Tibial nerve (tissue), 4 donors: Measurements from ENCODE around the gene KLHL36. TPM values are rescaled to one million over a fixed set of nuclear protein-coding genes. Genes with fewer than 3 reads are reported as not detected.
"Not testable (repeated sequence)": the region's sequence is repeated elsewhere in the genome, so short reads cannot be mapped to it uniquely, and the experiment has no call there.

ENCODE experiments used
- DNase-seq, 2 donors: peaks; one replicate each; pipeline ENCODE4 v3.0.0-alpha.2; 2019; ENCODE audit warnings: low spot score in 2 of 2
- H3K27ac ChIP-seq, 4 donors: fragments of 200-600 bp; sonication (generic) in 3 of 4; one replicate each; pipeline ENCODE4 v1.5.1; 2017 to 2019; ENCODE audit warnings: mild to moderate bottlenecking in 1 of 4
- H3K27me3 ChIP-seq, 2 donors: fragments of 200-600 bp; sonication (generic) in 1 of 2; one replicate each; pipeline versions ENCODE4 v1.5.1 to v1.6.0; 2017 to 2019
- H3K36me3 ChIP-seq, 3 donors: fragments of 200-600 bp; sonication (generic); one replicate each; pipeline ENCODE4 v1.5.1; 2018 to 2019
- H3K4me1 ChIP-seq, 4 donors: fragments of 200-600 bp; sonication (generic) in 3 of 4; one replicate each; pipeline ENCODE4 v1.5.1; 2017 to 2019
- H3K4me3 ChIP-seq, 4 donors: fragments of 200-600 bp; sonication (generic) in 3 of 4; one replicate each; pipeline ENCODE4 v1.5.1; 2017 to 2019; ENCODE audit warnings: mild to moderate bottlenecking in 1 of 4, moderate library complexity in 1 of 4
- H3K9me3 ChIP-seq, 4 donors: fragments of 200-600 bp; sonication (generic) in 3 of 4; one replicate each; pipeline ENCODE4 v1.5.1; 2017 to 2019
- EP300 ChIP-seq, 2 donors: sonication (generic); formaldehyde crosslinking; IDR thresholded peaks; one replicate each; pipeline ENCODE4 v1.6.1; 2017; ENCODE audit warnings: antibody characterized with exemption in 2 of 2, mild to moderate bottlenecking in 1 of 2
- POLR2A ChIP-seq, 2 donors: fragments of 450-650 bp; IDR thresholded peaks; one replicate each; pipeline ENCODE4 v1.6.1; 2017; ENCODE audit warnings: antibody characterized with exemption in 2 of 2, mild to moderate bottlenecking in 2 of 2, moderate library complexity in 2 of 2
- WGBS, 2 donors: methylation state at CpG; one replicate each; pipeline ENCODE4 v1.1.5; 2018; 5-methylcytosine and 5-hydroxymethylcytosine counted together
- total RNA-seq, 4 donors: library from RNA; depleted of rRNA; stranded (reverse); fragments of >200 nt; gene quantifications; one replicate each; pipeline ENCODE4 v1.1.0, GENCODE V29; 2016
- TF ChIP-seq, protein P1 (sequence below), 5 experiments: fragments of 200-600 bp in 3 of 5; fragments of 450-650 bp in 2 of 5; sonication (generic) in 3 of 5; IDR thresholded peaks; one replicate each; pipeline ENCODE4 v1.5.1; 2016 to 2019; ENCODE audit warnings: antibody characterized with exemption in 5 of 5, mild to moderate bottlenecking in 3 of 5, moderate library complexity in 2 of 5

The KLHL36 gene
- total RNA-seq, 4 donors from 2014 or later, result 60.1 to 75.3 (median 66.0) TPM

DNA sequence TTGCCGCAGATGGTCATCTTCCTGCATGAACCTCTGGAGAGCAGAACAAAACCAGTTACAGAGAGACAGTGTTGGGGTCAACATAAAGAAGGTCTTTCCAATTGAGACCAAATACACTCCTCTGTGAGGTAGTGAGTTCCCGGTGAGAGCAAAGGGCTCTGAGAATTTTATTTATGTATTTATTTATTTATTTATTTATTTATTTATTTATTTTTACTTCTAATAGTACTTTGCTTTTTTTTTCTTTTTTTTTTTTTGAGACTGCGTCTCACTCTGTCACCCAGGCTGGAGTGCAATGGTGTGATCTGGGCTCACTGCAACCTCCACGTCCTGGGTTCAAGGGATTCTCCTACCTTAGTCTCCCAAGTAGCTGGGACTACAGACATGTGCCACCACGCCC is 18.3 kb upstream of the KLHL36 start:
- peaks cover 0 to 19% (median 5%) of the 10 kb centered on the region in 4 donors for H3K4me1 ChIP-seq

DNA sequence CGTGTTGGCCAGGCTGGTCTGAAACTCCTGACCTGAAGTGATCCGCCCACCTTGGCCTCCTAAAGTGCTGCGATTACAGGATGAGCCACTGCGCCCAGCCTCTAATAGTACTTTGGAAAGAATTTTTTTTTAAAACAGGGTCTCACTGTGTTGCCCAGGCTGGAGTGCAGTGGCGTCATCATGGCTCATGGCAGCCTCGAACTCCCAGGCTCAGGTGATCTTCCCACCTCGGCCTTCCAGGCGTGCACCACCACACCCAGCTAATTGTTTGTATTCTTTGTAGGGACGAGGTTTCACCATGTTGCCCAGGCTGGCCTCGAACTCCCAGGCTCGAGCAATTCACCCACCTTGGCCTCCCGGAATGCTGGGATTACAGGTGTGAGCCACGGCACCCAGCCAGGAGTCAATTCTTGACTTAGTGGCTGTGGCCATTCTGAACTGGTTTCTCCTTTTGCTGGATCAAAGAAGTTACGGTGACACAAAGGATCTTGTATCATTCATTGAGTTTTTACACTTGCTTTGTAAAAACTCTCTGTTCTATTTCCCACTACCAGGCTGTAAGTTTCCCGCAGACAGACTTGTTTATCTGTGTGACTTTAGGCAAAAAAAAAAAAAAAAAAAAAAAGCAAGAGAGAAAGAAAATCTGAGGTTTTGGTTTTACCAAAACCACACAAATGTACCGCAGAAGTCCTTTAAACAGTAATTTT is 17.7 kb upstream of the KLHL36 start:
- WGBS, 2 donors, result 88 to 91% methylated on average over 16 of the region's 16 CpGs
- no peaks in the 10 kb centered on the region for H3K36me3 ChIP-seq
- no peak for DNase-seq
- TF ChIP-seq POLR2A (IDR thresholded peaks at IDR 0.05) (no peak), EP300 (IDR thresholded peaks at IDR 0.05) (no peak)
- TF ChIP-seq, protein P1, sequence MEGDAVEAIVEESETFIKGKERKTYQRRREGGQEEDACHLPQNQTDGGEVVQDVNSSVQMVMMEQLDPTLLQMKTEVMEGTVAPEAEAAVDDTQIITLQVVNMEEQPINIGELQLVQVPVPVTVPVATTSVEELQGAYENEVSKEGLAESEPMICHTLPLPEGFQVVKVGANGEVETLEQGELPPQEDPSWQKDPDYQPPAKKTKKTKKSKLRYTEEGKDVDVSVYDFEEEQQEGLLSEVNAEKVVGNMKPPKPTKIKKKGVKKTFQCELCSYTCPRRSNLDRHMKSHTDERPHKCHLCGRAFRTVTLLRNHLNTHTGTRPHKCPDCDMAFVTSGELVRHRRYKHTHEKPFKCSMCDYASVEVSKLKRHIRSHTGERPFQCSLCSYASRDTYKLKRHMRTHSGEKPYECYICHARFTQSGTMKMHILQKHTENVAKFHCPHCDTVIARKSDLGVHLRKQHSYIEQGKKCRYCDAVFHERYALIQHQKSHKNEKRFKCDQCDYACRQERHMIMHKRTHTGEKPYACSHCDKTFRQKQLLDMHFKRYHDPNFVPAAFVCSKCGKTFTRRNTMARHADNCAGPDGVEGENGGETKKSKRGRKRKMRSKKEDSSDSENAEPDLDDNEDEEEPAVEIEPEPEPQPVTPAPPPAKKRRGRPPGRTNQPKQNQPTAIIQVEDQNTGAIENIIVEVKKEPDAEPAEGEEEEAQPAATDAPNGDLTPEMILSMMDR (IDR thresholded peaks at IDR 0.05), result no peak
- H3K4me1 ChIP-seq, result peaks cover 0 to 25% (median 5%) of the 10 kb centered on the region in 4 donors
- no peaks in the 10 kb centered on the region for H3K9me3 ChIP-seq
- no peak overlapping the region for H3K4me3 ChIP-seq
- no peaks in the 10 kb centered on the region for H3K27me3 ChIP-seq
- no peak overlapping the region for H3K27ac ChIP-seq

More for the DNA sequence above, 18.3 kb upstream of the KLHL36 start:
- DNase-seq, result no peak
- no peak for TF ChIP-seq POLR2A (IDR thresholded peaks at IDR 0.05)
- no peak for TF ChIP-seq EP300 (IDR thresholded peaks at IDR 0.05)
- Histone ChIP-seq H3K9me3 (no peaks in the 10 kb centered on the region), H3K36me3 (no peaks in the 10 kb centered on the region), H3K4me3 (no peak overlapping the region), H3K27me3 (no peaks in the 10 kb centered on the region), H3K27ac (no peak overlapping the region)
- 93 to 95% methylated on average over 5 of the region's 5 CpGs for WGBS, 2 donors

DNA sequence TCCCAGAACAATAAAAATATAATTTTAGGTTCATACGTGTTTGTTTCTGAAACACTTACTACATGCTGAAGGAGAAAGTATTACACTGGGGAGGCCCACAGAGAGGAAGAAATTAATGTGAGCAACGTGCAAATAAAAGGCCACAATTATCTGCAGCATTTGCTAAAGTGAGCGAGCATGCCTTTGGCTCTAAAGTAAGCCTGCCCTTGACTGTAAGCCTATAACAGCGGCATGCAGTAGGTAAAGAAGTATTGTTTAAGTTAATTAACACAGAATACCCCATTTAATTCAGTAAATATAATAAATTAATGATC is 17.2 kb upstream of the KLHL36 start:
- WGBS, 2 donors, result 79 to 81% methylated on average over 4 of the region's 4 CpGs
- no peaks in the 10 kb centered on the region for H3K9me3 ChIP-seq
- H3K4me3 ChIP-seq, result no peak overlapping the region
- H3K4me1 ChIP-seq, result peaks cover 0 to 30% (median 5%) of the 10 kb centered on the region in 4 donors
- H3K27me3 ChIP-seq, result no peaks in the 10 kb centered on the region
- no peak for TF ChIP-seq POLR2A (IDR thresholded peaks at IDR 0.05)
- TF ChIP-seq EP300 (IDR thresholded peaks at IDR 0.05), result no peak
- TF ChIP-seq, protein P1 (IDR thresholded peaks at IDR 0.05), result no peak
- no peak overlapping the region for H3K27ac ChIP-seq
- H3K36me3 ChIP-seq, result no peaks in the 10 kb centered on the region
- DNase-seq, result no peak

DNA sequence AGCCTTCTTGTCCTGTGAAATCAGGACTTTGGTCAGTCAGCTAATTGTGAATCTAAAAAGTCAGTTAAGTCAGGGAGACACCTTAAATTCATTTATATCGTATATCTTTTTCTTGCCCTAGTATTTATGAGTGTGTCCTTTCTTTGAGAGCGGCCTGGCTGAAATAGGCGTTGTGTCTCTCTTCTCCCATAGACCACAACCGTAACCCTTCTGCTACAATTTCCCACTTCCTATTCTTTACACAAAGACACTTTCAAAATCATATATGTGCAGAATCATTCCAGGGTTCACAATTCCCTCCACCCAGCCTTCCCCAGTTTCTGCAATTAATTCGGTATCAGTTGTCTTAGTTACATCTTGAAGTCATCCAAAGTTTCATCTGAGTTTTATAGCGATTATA is 16.4 kb upstream of the KLHL36 start:
- Histone ChIP-seq H3K4me1 (peaks cover 0 to 32% (median 5%) of the 10 kb centered on the region in 4 donors), H3K36me3 (no peaks in the 10 kb centered on the region), H3K4me3 (no peak overlapping the region), H3K27ac (no peak overlapping the region), H3K9me3 (no peaks in the 10 kb centered on the region), H3K27me3 (no peaks in the 10 kb centered on the region)
- WGBS, 2 donors, result 71 to 81% methylated on average over 6 of the region's 6 CpGs
- TF ChIP-seq EP300 (IDR thresholded peaks at IDR 0.05) (no peak), POLR2A (IDR thresholded peaks at IDR 0.05) (no peak)
- TF ChIP-seq, protein P1 (IDR thresholded peaks at IDR 0.05), result no peak
- DNase-seq, result no peak

DNA sequence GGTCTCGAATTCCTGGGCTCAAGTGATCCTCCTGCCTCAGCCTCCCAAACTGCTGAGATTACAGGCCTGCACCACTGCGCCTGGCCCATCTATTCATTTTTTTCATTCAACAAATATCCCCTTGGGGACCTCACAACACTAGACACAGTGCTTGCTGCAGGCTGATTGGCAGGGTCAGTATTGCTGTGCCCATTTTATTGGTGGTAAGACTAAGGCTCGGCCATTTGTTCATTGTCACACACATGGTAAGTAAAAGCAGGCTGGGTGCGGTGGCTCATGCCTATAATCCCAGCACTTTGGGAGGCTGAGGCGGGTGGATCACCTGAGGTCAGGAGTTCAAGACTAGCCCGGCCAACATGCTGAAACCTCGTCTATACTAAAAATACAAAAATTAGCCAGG is 15.4 kb upstream of the KLHL36 start:
- peaks cover 0 to 32% (median 5%) of the 10 kb centered on the region in 4 donors for H3K4me1 ChIP-seq
- not testable (repeated sequence) for H3K27me3 ChIP-seq, H3K4me3 ChIP-seq, H3K9me3 ChIP-seq, DNase-seq, H3K36me3 ChIP-seq
- 92 to 93% methylated on average over 7 of the region's 7 CpGs for WGBS, 2 donors
- H3K27ac ChIP-seq, result peak overlapping the region in 1 of 4 donors; percentile 12

DNA sequence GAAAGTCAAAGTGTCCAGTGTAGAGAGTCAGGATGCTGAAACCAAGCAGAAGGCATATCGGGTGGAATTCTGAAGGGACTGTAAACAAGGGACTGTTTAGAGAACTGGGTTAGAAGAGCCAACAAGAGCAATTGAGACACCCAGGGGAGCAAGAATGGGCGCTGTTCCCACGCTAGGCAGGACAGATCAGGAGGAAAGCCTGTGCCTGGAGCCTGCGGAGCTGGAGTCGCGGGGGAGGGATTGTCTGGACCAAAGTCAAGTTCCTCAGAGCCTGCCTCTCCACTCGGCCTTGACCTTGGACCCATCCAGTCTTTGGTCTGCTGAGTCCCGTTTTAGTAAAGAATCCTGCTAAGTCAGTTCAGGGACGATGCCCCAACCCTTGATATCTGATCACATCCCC is 14.7 kb upstream of the KLHL36 start:
- no peaks in the 10 kb centered on the region for H3K36me3 ChIP-seq
- H3K9me3 ChIP-seq, result no peaks in the 10 kb centered on the region
- no peak overlapping the region for H3K4me3 ChIP-seq
- 15 to 36% methylated on average over 9 of the region's 9 CpGs for WGBS, 2 donors
- no peak for TF ChIP-seq POLR2A (IDR thresholded peaks at IDR 0.05)
- TF ChIP-seq, protein P1 (IDR thresholded peaks at IDR 0.05), result no peak
- TF ChIP-seq EP300 (IDR thresholded peaks at IDR 0.05), result peak in 1 of 2 donors; percentile 68
- H3K27me3 ChIP-seq, result no peaks in the 10 kb centered on the region
- H3K4me1 ChIP-seq, result peaks cover 0 to 32% (median 5%) of the 10 kb centered on the region in 4 donors
- H3K27ac ChIP-seq, result peak overlapping the region in 2 of 4 donors; percentile 12 to 61
- peak; percentile 76 to 77 for DNase-seq
